ENCODE results near the gene OR52E2. TPM values are rescaled to one million over a fixed set of nuclear protein-coding genes. Genes with fewer than 3 reads are reported as not detected.

OR52E2 gene
- total RNA-seq, 1 experiment from 2014 or later, result not detected

DNA sequence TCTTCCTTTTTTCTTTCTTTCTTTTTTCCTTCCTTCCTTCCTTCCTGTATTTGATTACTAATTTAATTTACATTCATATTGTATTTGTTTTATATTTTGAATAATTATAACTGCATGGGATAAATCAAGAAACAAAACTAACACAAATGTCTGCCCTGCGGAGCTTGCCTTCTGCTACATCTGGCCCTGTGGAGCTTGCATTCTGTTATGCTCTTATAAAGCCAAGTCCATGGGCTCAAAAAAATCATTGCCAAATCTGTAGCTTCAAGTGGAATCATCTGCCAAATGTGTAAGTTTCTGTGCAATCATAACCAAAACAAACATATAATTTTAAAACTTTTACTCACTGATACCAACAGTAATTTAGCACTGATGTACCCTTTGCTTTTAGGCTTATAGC, 21.1 kb downstream of the OR52E2 start:
- ATAC-seq (no peak), DNase-seq (ENCODE audit: low read depth, low spot score) (no peak)
- H3K27ac ChIP-seq (ENCODE audit: low read length), result no peak overlapping the region
- intact Hi-C loops (cut with micrococcal nuclease; ENCODE audit: unreplicated experiment), result no loop called here
- no peak overlapping the region for H3K4me3 ChIP-seq (ENCODE audit: low read depth in 2 of 2, low read length in 2 of 2)
- no peaks in the 10 kb centered on the region for H3K4me1 ChIP-seq (ENCODE audit: control insufficient read depth, insufficient read depth, low read length)
- no peaks in the 10 kb centered on the region for H3K36me3 ChIP-seq (ENCODE audit: control insufficient read depth, insufficient read depth, low read length)
- no TSS peak for BruUV-seq (replicated peaks)
- in situ Hi-C loops (cut with HindIII; ENCODE audit: low pct_unique_long_range_greater_than_20kb, low sequenced_read_pairs), result no loop called here
- TF ChIP-seq, protein P1, sequence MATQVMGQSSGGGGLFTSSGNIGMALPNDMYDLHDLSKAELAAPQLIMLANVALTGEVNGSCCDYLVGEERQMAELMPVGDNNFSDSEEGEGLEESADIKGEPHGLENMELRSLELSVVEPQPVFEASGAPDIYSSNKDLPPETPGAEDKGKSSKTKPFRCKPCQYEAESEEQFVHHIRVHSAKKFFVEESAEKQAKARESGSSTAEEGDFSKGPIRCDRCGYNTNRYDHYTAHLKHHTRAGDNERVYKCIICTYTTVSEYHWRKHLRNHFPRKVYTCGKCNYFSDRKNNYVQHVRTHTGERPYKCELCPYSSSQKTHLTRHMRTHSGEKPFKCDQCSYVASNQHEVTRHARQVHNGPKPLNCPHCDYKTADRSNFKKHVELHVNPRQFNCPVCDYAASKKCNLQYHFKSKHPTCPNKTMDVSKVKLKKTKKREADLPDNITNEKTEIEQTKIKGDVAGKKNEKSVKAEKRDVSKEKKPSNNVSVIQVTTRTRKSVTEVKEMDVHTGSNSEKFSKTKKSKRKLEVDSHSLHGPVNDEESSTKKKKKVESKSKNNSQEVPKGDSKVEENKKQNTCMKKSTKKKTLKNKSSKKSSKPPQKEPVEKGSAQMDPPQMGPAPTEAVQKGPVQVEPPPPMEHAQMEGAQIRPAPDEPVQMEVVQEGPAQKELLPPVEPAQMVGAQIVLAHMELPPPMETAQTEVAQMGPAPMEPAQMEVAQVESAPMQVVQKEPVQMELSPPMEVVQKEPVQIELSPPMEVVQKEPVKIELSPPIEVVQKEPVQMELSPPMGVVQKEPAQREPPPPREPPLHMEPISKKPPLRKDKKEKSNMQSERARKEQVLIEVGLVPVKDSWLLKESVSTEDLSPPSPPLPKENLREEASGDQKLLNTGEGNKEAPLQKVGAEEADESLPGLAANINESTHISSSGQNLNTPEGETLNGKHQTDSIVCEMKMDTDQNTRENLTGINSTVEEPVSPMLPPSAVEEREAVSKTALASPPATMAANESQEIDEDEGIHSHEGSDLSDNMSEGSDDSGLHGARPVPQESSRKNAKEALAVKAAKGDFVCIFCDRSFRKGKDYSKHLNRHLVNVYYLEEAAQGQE (IDR thresholded peaks at IDR 0.05; ENCODE audit: insufficient read depth in 1 of 2, low read depth in 2 of 2, low read length in 1 of 2), result no peak
- TF ChIP-seq POLR2AphosphoS5 (IDR thresholded peaks at IDR 0.05; ENCODE audit: low read depth, low read length), result no peak
- TF ChIP-seq, protein P2, sequence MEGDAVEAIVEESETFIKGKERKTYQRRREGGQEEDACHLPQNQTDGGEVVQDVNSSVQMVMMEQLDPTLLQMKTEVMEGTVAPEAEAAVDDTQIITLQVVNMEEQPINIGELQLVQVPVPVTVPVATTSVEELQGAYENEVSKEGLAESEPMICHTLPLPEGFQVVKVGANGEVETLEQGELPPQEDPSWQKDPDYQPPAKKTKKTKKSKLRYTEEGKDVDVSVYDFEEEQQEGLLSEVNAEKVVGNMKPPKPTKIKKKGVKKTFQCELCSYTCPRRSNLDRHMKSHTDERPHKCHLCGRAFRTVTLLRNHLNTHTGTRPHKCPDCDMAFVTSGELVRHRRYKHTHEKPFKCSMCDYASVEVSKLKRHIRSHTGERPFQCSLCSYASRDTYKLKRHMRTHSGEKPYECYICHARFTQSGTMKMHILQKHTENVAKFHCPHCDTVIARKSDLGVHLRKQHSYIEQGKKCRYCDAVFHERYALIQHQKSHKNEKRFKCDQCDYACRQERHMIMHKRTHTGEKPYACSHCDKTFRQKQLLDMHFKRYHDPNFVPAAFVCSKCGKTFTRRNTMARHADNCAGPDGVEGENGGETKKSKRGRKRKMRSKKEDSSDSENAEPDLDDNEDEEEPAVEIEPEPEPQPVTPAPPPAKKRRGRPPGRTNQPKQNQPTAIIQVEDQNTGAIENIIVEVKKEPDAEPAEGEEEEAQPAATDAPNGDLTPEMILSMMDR (IDR thresholded peaks at IDR 0.05), result no peak
- no peak for TF ChIP-seq SIN3A (IDR thresholded peaks at IDR 0.05; ENCODE audit: borderline replicate concordance, insufficient read depth, low read depth, low read length)
- no peak for TF ChIP-seq TCF7L2 (IDR thresholded peaks at IDR 0.05; ENCODE audit: low read depth, low read length)
- no peaks in the 10 kb centered on the region for H3K27me3 ChIP-seq (ENCODE audit: control insufficient read depth, insufficient read depth, low read length)
- no peaks in the 10 kb centered on the region for H3K9me3 ChIP-seq (ENCODE audit: control insufficient read depth, insufficient read depth, low read depth, low read length)
- ChIA-PET POLR2A (no interaction called here), CTCF (no interaction called here)

DNA sequence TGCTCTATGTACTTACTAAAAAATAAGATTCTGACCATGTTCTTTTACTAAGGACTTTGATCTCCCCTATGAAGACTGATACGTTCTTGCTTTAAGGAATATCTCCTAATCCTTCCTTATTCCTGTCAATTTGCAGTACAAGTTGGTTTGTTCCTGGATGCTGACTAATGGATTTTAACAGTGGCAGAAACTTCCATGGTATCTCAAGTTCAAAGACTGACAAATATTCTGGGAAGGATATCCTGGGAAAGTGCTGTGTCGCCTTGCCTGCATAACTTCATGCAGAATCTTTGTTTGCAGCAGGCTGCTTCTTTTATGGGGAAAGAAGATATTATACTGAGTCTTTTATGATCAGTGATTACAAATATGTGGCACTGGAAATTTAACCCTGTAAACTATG, 21.5 kb downstream of the OR52E2 start:
- DNase-seq (ENCODE audit: low read depth, low spot score), result no peak
- POLR2A ChIA-PET, result no interaction called here
- in situ Hi-C loops (cut with HindIII; ENCODE audit: low pct_unique_long_range_greater_than_20kb, low sequenced_read_pairs) (no loop called here), intact Hi-C loops (cut with micrococcal nuclease; ENCODE audit: unreplicated experiment) (no loop called here)
- TF ChIP-seq TCF7L2 (IDR thresholded peaks at IDR 0.05; ENCODE audit: low read depth, low read length), result no peak
- no peak for TF ChIP-seq SIN3A (IDR thresholded peaks at IDR 0.05; ENCODE audit: borderline replicate concordance, insufficient read depth, low read depth, low read length)
- TF ChIP-seq, protein P1 (IDR thresholded peaks at IDR 0.05; ENCODE audit: insufficient read depth in 1 of 2, low read depth in 2 of 2, low read length in 1 of 2), result no peak
- no peak for TF ChIP-seq POLR2AphosphoS5 (IDR thresholded peaks at IDR 0.05; ENCODE audit: low read depth, low read length)
- TF ChIP-seq, protein P2 (IDR thresholded peaks at IDR 0.05), result no peak
- no peaks in the 10 kb centered on the region for H3K27me3 ChIP-seq (ENCODE audit: control insufficient read depth, insufficient read depth, low read length)
- no peaks in the 10 kb centered on the region for H3K36me3 ChIP-seq (ENCODE audit: control insufficient read depth, insufficient read depth, low read length)
- H3K9me3 ChIP-seq (ENCODE audit: control insufficient read depth, insufficient read depth, low read depth, low read length), result no peaks in the 10 kb centered on the region
- H3K4me3 ChIP-seq (ENCODE audit: low read depth in 2 of 2, low read length in 2 of 2), result no peak overlapping the region
- BruUV-seq (replicated peaks), result no TSS peak
- H3K27ac ChIP-seq (ENCODE audit: low read length), result no peak overlapping the region
- H3K4me1 ChIP-seq (ENCODE audit: control insufficient read depth, insufficient read depth, low read length), result no peaks in the 10 kb centered on the region
- CTCF ChIA-PET, result no interaction called here
- no peak for ATAC-seq

Measured in Panc1 (cell line).